Liver (tissue), 9 donors: Measurements from ENCODE around the gene RGP1. TPM values are rescaled to one million over a fixed set of nuclear protein-coding genes. Genes with fewer than 3 reads are reported as not detected.

Experiments
- DNase-seq: peaks from one replicate; pipeline ENCODE4 v3.0.0-alpha.2; 2017; ENCODE audit warnings: low spot score
- H3K27ac ChIP-seq, 2 donors: one replicate each; pipeline ENCODE4 v1.7.0; 2013; ENCODE audit warnings: inconsistent platforms in 2 of 2, low read length in 2 of 2, control low read depth in 1 of 2, low read depth in 1 of 2, mild to moderate bottlenecking in 1 of 2
- H3K27me3 ChIP-seq, 4 donors: one replicate each; pipeline versions ENCODE4 v1.6.1 to v1.7.0; 2013; ENCODE audit warnings: low read length in 3 of 4, inconsistent platforms in 1 of 4, mild to moderate bottlenecking in 1 of 4, moderate library complexity in 1 of 4; ENCODE audit not compliant: control insufficient read depth in 4 of 4, insufficient read depth in 4 of 4
- H3K36me3 ChIP-seq, 4 donors: one replicate each; pipeline versions ENCODE4 v1.6.1 to v1.7.0; 2013; ENCODE audit warnings: low read length in 3 of 4, mild to moderate bottlenecking in 3 of 4, low read depth in 1 of 4, moderate library complexity in 1 of 4; ENCODE audit not compliant: control insufficient read depth in 4 of 4, insufficient read depth in 3 of 4
- H3K4me1 ChIP-seq, 4 donors: one replicate each; pipeline versions ENCODE4 v1.6.1 to v1.7.0; 2013; ENCODE audit warnings: low read length in 3 of 4, mild to moderate bottlenecking in 3 of 4, moderate library complexity in 1 of 4; ENCODE audit not compliant: control insufficient read depth in 4 of 4, insufficient read depth in 4 of 4
- H3K4me3 ChIP-seq, 3 donors: one replicate each; pipeline versions ENCODE4 v1.6.1 to v1.7.0; 2013; ENCODE audit warnings: low read length in 3 of 3, control low read depth in 1 of 3, low read depth in 1 of 3, mild to moderate bottlenecking in 1 of 3
- H3K9ac ChIP-seq, 2 donors: one replicate each; pipeline ENCODE4 v1.7.0; 2013; ENCODE audit warnings: low read length in 2 of 2, mild to moderate bottlenecking in 2 of 2, moderate library complexity in 2 of 2, control low read depth in 1 of 2, low read depth in 1 of 2
- H3K9me3 ChIP-seq, 4 donors: one replicate each; pipeline versions ENCODE4 v1.6.1 to v1.7.0; 2013; ENCODE audit warnings: low read length in 3 of 4; ENCODE audit not compliant: control insufficient read depth in 4 of 4
- EGR1 ChIP-seq, 2 donors: IDR thresholded peaks; 2 replicates each; pipeline ENCODE4 v1.6.1; 2016 to 2018; ENCODE audit warnings: antibody characterized with exemption in 2 of 2, low read depth in 2 of 2
- FOXA1 ChIP-seq: IDR thresholded peaks from 2 replicates; pipeline ENCODE4 v1.6.1; 2016; ENCODE audit warnings: antibody characterized with exemption
- FOXA2 ChIP-seq: IDR thresholded peaks from 2 replicates; pipeline ENCODE4 v1.6.1; 2016; ENCODE audit warnings: antibody characterized with exemption
- GABPA ChIP-seq, 2 donors: IDR thresholded peaks in 1 of 2; conservative IDR thresholded peaks in 1 of 2; 2 replicates each; pipeline ENCODE4 v1.6.1; 2016; ENCODE audit warnings: antibody characterized with exemption in 2 of 2, mild to moderate bottlenecking in 1 of 2, moderate library complexity in 1 of 2
- HNF4A ChIP-seq, 2 donors: conservative IDR thresholded peaks; 2 replicates each; pipeline ENCODE4 v1.6.1; 2016; ENCODE audit warnings: antibody characterized with exemption in 2 of 2, mild to moderate bottlenecking in 2 of 2
- HNF4G ChIP-seq: IDR thresholded peaks from 2 replicates; pipeline ENCODE4 v1.6.1; 2016; ENCODE audit warnings: antibody characterized with exemption
- NR2F2 ChIP-seq: IDR thresholded peaks from 2 replicates; pipeline ENCODE4 v1.6.1; 2016; ENCODE audit warnings: antibody characterized with exemption
- RAD21 ChIP-seq, 2 donors: IDR thresholded peaks; 2 replicates each; pipeline ENCODE4 v1.6.1; 2016; ENCODE audit warnings: antibody characterized with exemption in 2 of 2, mild to moderate bottlenecking in 2 of 2
- RXRA ChIP-seq, 2 donors: IDR thresholded peaks; 2 replicates each; pipeline ENCODE4 v1.6.1; 2017 to 2018; ENCODE audit warnings: antibody characterized with exemption in 2 of 2, mild to moderate bottlenecking in 1 of 2
- SP1 ChIP-seq: IDR thresholded peaks from 2 replicates; pipeline ENCODE4 v1.6.1; 2018; ENCODE audit warnings: antibody characterized with exemption, mild to moderate bottlenecking
- YY1 ChIP-seq: IDR thresholded peaks from 2 replicates; pipeline ENCODE4 v1.6.1; 2016; ENCODE audit warnings: antibody characterized with exemption, mild to moderate bottlenecking
- WGBS: extraction: QIAGEN DNeasy Blood & Tissue Kit; methylation state at CpG from one replicate; pipeline ENCODE4 v1.1.7; 2013; 5-methylcytosine and 5-hydroxymethylcytosine counted together
- polyA plus RNA-seq, 2 donors: library from polyadenylated mRNA; stranded (reverse) in 1 of 2; unstranded in 1 of 2; fragments of 200-250 nt in 1 of 2; fragments of >200 nt in 1 of 2; fragmentation: Nextera tagmentation in 1 of 2; extraction: Ambion mirVana in 1 of 2; gene quantifications; one replicate each; pipeline versions ENCODE4 v1.2.1 to v1.2.3, GENCODE V29; 2013 to 2015
- total RNA-seq, 2 donors: library from RNA; depleted of rRNA; stranded (reverse); fragments of >200 nt; gene quantifications; one replicate each; pipeline ENCODE4 v1.2.3, GENCODE V29; 2014
- TF ChIP-seq, protein P1 (sequence below): IDR thresholded peaks from 2 replicates; pipeline ENCODE4 v1.6.1; 2016; ENCODE audit warnings: antibody characterized with exemption
- TF ChIP-seq, protein P2 (sequence below): IDR thresholded peaks from 2 replicates; pipeline ENCODE4 v1.6.1; 2016; ENCODE audit warnings: antibody characterized with exemption
- TF ChIP-seq, protein P3 (sequence below): IDR thresholded peaks from 2 replicates; pipeline ENCODE4 v1.6.1; 2016; ENCODE audit warnings: antibody characterized with exemption
- TF ChIP-seq, protein P4 (sequence below): fragments of 150-350 bp; IDR thresholded peaks from 2 replicates; pipeline ENCODE4 v1.5.1; 2017; ENCODE audit warnings: improper control_type of control experiment, low read depth, low read length; ENCODE audit not compliant: missing input control
- TF ChIP-seq, protein P5 (sequence below): IDR thresholded peaks from 2 replicates; pipeline ENCODE4 v1.6.1; 2016; ENCODE audit warnings: antibody characterized with exemption, mild to moderate bottlenecking
- donor health status: healthy.
- donor health status: healthy.
- donor health status: healthy.
- donor health status: healthy.
- donor health status: healthy.

RGP1 gene
- total and polyA plus RNA-seq, 4 donors: 2.6 to 10.7 (median 5.9) TPM

DNA sequence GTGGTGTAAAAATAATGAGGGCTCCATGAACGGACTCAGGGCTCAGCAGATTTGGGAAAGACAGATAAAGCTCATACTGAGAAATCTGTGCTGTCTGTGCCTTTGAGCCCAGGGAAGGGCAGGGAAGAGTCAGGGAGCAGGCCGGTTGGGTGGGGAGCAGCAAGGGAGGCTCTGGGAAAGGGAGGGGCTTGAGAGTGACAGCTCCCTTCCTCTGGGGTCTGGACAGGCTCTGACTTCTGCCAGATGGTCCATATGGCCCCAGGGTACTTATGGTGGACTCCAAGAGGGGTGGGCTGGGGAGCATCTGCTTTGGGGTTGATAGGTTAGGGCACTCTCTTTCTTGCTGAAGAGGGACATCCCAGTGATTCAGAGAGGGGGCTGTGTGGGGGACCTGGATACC, 44.4 kb downstream of the RGP1 start:
- WGBS: 86% methylated on average over 2 of the region's 2 CpGs
- no peaks in the 10 kb centered on the region for H3K36me3 ChIP-seq
- no peak overlapping the region for H3K4me3 ChIP-seq
- no peak for DNase-seq
- H3K27ac ChIP-seq: no peak overlapping the region
- no peak overlapping the region for H3K9ac ChIP-seq
- H3K27me3 ChIP-seq: no peaks in the 10 kb centered on the region
- H3K4me1 ChIP-seq: peaks cover 0 to 23% (median 12%) of the 10 kb centered on the region in 4 donors
- no peaks in the 10 kb centered on the region for H3K9me3 ChIP-seq
- no peak for TF ChIP-seq RXRA (IDR thresholded peaks at IDR 0.05)

DNA sequence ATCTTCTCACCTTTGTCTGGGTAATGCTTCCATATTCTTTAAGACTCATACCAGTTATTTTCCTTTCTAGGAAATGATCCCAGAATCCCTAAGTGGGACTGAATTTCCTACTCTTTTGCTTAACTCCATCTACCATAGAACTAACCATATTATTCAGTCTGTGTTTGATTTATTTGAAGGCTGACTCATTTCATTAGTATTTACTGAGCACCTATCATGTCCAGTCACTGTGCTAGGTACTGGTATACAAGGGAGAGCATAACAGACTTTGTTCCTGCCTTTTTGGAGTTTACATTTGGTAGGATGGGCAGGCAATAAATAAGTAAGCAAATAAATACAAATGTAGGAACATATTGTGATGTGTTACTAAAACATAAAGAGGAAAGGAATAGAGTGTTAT, 46.6 kb downstream of the RGP1 start:
- Histone ChIP-seq H3K36me3 (no peaks in the 10 kb centered on the region), H3K4me1 (peaks cover 3 to 20% (median 11%) of the 10 kb centered on the region in 4 donors), H3K9me3 (no peaks in the 10 kb centered on the region), H3K9ac (no peak overlapping the region), H3K27ac (no peak overlapping the region), H3K4me3 (no peak overlapping the region), H3K27me3 (no peaks in the 10 kb centered on the region)
- TF ChIP-seq RAD21 (IDR thresholded peaks at IDR 0.05): no peak
- no peak for TF ChIP-seq SP1
- no peak for TF ChIP-seq HNF4A (conservative IDR thresholded peaks at IDR 0.05)
- no peak for TF ChIP-seq FOXA2
- TF ChIP-seq, protein P1, sequence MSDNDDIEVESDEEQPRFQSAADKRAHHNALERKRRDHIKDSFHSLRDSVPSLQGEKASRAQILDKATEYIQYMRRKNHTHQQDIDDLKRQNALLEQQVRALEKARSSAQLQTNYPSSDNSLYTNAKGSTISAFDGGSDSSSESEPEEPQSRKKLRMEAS: no peak
- TF ChIP-seq, protein P2, sequence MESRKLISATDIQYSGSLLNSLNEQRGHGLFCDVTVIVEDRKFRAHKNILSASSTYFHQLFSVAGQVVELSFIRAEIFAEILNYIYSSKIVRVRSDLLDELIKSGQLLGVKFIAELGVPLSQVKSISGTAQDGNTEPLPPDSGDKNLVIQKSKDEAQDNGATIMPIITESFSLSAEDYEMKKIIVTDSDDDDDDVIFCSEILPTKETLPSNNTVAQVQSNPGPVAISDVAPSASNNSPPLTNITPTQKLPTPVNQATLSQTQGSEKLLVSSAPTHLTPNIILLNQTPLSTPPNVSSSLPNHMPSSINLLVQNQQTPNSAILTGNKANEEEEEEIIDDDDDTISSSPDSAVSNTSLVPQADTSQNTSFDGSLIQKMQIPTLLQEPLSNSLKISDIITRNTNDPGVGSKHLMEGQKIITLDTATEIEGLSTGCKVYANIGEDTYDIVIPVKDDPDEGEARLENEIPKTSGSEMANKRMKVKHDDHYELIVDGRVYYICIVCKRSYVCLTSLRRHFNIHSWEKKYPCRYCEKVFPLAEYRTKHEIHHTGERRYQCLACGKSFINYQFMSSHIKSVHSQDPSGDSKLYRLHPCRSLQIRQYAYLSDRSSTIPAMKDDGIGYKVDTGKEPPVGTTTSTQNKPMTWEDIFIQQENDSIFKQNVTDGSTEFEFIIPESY: no peak
- TF ChIP-seq, protein P3, sequence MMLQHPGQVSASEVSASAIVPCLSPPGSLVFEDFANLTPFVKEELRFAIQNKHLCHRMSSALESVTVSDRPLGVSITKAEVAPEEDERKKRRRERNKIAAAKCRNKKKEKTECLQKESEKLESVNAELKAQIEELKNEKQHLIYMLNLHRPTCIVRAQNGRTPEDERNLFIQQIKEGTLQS: no peak
- no peak for TF ChIP-seq GABPA (IDR thresholded peaks at IDR 0.05 in 1 of 2, conservative IDR thresholded peaks at IDR 0.05 in 1 of 2)
- DNase-seq: no peak

DNA sequence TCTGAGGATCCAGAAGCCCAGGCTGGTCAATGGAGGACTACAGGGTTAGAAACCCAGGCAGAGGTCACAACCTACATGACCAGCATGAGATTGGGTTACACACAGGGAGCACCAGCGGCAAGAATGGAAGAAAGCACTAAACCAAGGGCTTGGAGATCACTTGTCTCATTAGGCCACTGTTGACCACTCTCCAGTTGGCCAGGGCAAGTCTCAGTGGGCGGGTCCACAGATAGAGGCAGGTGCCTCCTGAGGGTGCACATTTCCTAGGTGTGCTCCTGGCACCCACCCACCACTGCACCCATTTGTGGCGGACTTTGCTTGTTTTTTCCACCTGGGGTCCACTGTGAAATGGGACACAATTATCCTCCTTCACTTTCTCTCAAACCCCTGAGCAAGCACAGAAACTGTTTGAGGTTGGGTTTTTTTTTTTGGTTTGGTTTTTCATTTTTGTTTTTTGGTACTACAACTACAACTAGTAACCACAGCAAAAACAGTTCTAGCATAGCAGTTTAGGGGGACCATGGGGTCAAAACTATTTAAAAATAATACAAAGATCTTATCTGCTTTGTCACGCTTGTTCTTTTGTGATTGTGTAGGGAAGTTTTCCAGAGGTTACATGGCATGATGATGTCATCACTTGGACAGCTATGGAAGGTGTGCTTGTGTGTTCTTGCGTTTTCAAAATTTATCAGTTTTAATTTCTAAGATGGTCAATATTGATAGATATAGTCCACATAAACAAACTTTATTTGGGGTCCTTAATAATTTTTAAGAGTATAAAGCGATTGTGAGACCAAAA, 48.4 kb downstream of the RGP1 start:
- Histone ChIP-seq H3K9ac (no peak overlapping the region), H3K27me3 (no peaks in the 10 kb centered on the region), H3K36me3 (peaks cover 0 to under 1% (median 0%) of the 10 kb centered on the region in 4 donors), H3K4me3 (no peak overlapping the region), H3K27ac (no peak overlapping the region), H3K9me3 (no peaks in the 10 kb centered on the region), H3K4me1 (peaks cover 4 to 25% (median 19%) of the 10 kb centered on the region in 4 donors)
- WGBS: 94% methylated on average over 6 of the region's 6 CpGs
- DNase-seq: no peak
- TF ChIP-seq, protein P4, sequence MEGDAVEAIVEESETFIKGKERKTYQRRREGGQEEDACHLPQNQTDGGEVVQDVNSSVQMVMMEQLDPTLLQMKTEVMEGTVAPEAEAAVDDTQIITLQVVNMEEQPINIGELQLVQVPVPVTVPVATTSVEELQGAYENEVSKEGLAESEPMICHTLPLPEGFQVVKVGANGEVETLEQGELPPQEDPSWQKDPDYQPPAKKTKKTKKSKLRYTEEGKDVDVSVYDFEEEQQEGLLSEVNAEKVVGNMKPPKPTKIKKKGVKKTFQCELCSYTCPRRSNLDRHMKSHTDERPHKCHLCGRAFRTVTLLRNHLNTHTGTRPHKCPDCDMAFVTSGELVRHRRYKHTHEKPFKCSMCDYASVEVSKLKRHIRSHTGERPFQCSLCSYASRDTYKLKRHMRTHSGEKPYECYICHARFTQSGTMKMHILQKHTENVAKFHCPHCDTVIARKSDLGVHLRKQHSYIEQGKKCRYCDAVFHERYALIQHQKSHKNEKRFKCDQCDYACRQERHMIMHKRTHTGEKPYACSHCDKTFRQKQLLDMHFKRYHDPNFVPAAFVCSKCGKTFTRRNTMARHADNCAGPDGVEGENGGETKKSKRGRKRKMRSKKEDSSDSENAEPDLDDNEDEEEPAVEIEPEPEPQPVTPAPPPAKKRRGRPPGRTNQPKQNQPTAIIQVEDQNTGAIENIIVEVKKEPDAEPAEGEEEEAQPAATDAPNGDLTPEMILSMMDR: no peak
- TF ChIP-seq NR2F2 (no peak), HNF4G (no peak), HNF4A (conservative IDR thresholded peaks at IDR 0.05) (no peak), YY1 (no peak), RAD21 (IDR thresholded peaks at IDR 0.05) (no peak), SP1 (no peak), FOXA2 (no peak), GABPA (IDR thresholded peaks at IDR 0.05 in 1 of 2, conservative IDR thresholded peaks at IDR 0.05 in 1 of 2) (no peak), EGR1 (IDR thresholded peaks at IDR 0.05; ENCODE audit: low read depth in 2 of 2) (no peak), FOXA1 (no peak)
- TF ChIP-seq, protein P2: no peak
- TF ChIP-seq, protein P5, sequence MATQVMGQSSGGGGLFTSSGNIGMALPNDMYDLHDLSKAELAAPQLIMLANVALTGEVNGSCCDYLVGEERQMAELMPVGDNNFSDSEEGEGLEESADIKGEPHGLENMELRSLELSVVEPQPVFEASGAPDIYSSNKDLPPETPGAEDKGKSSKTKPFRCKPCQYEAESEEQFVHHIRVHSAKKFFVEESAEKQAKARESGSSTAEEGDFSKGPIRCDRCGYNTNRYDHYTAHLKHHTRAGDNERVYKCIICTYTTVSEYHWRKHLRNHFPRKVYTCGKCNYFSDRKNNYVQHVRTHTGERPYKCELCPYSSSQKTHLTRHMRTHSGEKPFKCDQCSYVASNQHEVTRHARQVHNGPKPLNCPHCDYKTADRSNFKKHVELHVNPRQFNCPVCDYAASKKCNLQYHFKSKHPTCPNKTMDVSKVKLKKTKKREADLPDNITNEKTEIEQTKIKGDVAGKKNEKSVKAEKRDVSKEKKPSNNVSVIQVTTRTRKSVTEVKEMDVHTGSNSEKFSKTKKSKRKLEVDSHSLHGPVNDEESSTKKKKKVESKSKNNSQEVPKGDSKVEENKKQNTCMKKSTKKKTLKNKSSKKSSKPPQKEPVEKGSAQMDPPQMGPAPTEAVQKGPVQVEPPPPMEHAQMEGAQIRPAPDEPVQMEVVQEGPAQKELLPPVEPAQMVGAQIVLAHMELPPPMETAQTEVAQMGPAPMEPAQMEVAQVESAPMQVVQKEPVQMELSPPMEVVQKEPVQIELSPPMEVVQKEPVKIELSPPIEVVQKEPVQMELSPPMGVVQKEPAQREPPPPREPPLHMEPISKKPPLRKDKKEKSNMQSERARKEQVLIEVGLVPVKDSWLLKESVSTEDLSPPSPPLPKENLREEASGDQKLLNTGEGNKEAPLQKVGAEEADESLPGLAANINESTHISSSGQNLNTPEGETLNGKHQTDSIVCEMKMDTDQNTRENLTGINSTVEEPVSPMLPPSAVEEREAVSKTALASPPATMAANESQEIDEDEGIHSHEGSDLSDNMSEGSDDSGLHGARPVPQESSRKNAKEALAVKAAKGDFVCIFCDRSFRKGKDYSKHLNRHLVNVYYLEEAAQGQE: no peak
- TF ChIP-seq, protein P1: no peak
